A549 (cell line): Measurements from ENCODE around the gene ZKSCAN1.

Experiments used
- CHD2 ChIP-seq: fragments of 150-350 bp; IDR thresholded peaks from 2 replicates; pipeline ENCODE4 v1.6.1; 2014; ENCODE audit warnings: low read length; ENCODE audit not compliant: partially characterized antibody
- POLR2A ChIP-seq: IDR thresholded peaks from 2 replicates; pipeline ENCODE4 v1.6.1; 2012; ENCODE audit warnings: mild to moderate bottlenecking, low read length
- TF ChIP-seq, protein P1 (sequence below): fragments of >200 bp; sonication (Bioruptor Twin); formaldehyde crosslinking; IDR thresholded peaks from 3 replicates; pipeline ENCODE4 v1.5.1; 2016

DNA sequence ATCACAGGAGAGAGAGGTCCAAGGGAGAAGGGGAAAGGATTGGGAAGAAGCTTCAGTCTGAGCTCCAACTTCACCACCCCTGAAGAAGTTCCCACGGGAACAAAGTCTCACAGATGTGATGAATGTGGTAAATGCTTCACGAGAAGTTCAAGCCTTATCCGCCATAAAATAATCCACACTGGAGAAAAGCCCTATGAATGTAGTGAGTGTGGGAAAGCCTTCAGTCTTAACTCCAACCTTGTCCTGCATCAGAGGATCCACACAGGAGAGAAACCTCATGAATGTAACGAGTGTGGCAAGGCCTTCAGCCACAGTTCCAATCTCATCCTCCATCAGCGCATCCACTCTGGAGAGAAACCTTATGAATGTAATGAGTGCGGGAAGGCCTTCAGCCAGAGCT is 18.1 kb downstream of the ZKSCAN1 start:
- TF ChIP-seq CHD2 (no peak), POLR2A (no peak)
- TF ChIP-seq, protein P1, sequence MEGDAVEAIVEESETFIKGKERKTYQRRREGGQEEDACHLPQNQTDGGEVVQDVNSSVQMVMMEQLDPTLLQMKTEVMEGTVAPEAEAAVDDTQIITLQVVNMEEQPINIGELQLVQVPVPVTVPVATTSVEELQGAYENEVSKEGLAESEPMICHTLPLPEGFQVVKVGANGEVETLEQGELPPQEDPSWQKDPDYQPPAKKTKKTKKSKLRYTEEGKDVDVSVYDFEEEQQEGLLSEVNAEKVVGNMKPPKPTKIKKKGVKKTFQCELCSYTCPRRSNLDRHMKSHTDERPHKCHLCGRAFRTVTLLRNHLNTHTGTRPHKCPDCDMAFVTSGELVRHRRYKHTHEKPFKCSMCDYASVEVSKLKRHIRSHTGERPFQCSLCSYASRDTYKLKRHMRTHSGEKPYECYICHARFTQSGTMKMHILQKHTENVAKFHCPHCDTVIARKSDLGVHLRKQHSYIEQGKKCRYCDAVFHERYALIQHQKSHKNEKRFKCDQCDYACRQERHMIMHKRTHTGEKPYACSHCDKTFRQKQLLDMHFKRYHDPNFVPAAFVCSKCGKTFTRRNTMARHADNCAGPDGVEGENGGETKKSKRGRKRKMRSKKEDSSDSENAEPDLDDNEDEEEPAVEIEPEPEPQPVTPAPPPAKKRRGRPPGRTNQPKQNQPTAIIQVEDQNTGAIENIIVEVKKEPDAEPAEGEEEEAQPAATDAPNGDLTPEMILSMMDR, result no peak
